Measurements from ENCODE around the gene CDK5R2.

Gene CDK5R2

DNA sequence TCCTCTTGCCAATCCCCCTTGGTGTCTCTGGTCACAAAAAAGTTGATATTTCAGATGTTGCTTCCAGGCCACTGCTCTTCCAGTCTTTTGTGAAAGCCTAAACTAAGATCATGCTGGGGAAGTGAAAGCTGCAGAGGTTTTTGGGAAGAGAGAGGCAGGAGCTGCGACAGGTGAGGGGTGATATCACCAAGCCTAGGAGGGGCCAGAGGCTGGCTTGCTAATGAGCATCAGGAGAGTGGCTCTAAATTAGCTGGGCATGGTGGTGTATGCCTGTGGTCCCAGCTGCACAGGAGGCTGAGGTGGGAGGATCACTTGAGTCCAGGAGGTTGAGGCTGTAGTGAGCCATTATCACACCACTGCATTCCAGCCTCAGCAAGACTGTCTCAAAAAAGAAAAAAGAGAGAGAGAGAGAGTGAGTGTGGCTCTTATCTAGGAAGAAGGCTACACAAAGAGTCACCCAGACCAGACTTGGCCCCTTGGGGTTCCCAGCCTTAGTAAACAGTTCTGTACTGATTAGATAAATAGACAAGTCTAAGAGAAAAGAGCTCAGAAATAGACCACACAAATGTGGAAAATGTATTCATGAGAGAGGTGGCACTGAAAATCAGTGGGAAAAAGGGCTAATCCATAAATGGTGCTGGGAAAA, 14.6 kb upstream of the CDK5R2 start:
- no peak overlapping the region for H3K4me3 ChIP-seq
- no peak for TF ChIP-seq CTCF (IDR thresholded peaks at IDR 0.05)
- H3K27ac ChIP-seq: no peak overlapping the region
- DNase-seq (ENCODE audit: low spot score): no peak

- no peak overlapping the region for H3K27ac ChIP-seq
- no peak overlapping the region for H3K4me3 ChIP-seq
- DNase-seq (ENCODE audit: low spot score): no peak
- TF ChIP-seq CTCF (IDR thresholded peaks at IDR 0.05): no peak
Measured at GRCh38 chr2:218946621-218947020, 12.8 kb upstream of the CDK5R2 start.

DNA sequence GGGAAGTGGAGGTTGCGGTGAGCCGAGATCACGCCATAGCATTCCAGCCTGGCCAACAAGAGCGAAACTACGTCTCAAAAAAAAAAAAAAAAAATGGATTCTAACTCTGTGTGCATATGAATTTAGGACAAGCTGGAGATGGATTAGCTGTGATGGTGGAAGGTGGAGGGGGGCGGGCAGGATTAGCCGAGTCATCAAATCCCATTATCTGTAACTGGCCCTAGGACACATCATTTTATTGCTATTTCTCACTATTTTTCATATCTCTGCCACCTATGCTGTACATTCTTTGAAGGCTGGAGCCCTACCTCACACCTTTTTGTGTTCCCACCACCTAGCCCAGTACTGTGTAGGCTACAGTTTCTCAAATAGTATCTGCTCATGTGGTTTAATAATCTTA, 7.3 kb upstream of the CDK5R2 start:
- TF ChIP-seq CTCF (IDR thresholded peaks at IDR 0.05): no peak
- no peak for DNase-seq (ENCODE audit: low spot score)
- Histone ChIP-seq H3K27ac (no peak overlapping the region), H3K4me3 (no peak overlapping the region)

DNA sequence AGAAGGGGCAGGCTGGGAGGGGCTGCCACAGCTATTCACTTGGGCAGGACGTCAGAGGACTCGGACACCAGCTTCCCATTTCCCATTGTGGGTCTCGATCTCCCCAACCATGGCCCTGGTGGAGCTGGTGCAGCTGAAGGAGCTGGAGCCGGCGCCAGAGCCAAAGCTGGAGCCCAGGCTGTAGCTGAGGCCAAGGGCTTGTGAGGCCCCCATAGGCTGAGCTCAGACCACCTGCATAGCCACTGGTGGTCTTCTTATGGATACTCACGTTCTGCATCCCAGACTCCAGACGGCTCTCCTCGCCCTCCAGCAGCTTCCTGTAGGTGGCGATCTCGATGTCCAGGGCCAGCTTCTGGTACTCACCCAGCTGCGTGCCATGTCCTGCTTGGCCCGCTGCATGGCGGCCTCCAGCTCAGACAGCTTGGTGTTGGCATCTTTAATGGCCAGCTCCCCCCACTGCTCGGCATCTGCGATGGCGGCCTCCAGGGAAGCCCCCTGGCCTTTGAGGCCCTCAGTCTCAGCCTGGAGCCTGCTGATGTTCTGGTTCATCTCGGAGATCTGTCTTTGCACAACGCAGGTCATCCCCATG, 6.0 kb upstream of the CDK5R2 start:
- H3K4me3 ChIP-seq: no peak overlapping the region
- H3K27ac ChIP-seq: no peak overlapping the region
- no peak for DNase-seq (ENCODE audit: low spot score)
- TF ChIP-seq CTCF (IDR thresholded peaks at IDR 0.05): no peak

DNA sequence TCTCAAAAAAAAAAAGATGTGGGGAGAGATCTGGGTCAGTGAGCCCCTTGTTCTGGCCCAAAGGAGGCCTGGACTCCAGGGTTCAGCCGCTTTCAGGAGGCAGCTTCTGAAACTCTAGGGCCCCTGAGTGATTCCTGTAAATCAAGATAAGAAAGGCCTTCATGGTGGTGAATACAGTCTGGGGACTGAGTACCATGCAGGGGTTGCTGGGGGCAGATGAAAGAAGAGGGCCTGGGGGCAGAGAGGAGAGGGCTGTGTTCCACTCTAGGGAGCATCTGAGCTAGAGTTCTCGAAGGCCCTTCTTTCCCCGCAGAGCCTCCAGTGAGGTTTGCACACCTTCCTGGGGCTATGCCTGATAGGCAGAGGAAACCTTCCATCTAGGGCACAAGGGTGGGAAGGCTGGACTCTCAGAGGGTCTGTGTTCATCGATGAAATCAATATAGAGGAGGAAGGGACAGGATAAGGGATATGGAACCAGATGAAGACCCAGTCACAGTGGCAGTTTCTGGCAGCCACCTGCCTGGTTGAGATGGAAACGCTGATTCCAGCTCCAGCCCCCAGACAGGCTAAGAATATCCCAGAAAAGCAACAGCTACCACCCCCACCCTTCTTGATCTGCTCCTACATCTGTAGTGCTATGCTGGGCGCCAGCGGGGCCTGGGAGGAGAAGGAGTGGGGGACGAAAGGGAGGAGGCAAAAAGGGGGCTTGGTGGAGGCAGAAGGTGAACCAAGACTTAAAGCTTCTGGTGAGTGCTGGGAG, 4.7 kb upstream of the CDK5R2 start:
- no peak for TF ChIP-seq CTCF (IDR thresholded peaks at IDR 0.05)
- no peak overlapping the region for H3K27ac ChIP-seq
- no peak overlapping the region for H3K4me3 ChIP-seq
- DNase-seq (ENCODE audit: low spot score): no peak

DNA sequence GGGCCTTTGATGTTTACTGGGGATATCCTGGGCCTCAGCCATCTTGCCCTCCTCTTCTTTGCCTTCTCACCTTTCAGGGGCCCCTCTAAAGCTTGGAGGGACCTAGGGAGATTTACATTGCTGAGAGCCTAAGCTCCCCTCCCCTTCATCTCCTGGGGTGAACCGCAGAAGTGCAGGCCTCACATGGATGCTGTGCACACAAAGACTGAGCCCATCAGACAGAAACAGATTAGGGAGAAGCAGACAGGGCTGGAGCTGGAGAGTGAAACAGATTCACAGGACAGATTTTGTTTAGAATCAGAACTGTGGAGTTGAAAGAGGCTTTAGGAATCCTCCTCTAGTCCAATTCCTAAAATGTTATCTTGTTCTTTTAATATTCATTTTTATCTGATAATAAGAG, 3.4 kb upstream of the CDK5R2 start:
- no peak for TF ChIP-seq CTCF (IDR thresholded peaks at IDR 0.05)
- DNase-seq (ENCODE audit: low spot score): no peak
- no peak overlapping the region for H3K4me3 ChIP-seq
- no peak overlapping the region for H3K27ac ChIP-seq

DNA sequence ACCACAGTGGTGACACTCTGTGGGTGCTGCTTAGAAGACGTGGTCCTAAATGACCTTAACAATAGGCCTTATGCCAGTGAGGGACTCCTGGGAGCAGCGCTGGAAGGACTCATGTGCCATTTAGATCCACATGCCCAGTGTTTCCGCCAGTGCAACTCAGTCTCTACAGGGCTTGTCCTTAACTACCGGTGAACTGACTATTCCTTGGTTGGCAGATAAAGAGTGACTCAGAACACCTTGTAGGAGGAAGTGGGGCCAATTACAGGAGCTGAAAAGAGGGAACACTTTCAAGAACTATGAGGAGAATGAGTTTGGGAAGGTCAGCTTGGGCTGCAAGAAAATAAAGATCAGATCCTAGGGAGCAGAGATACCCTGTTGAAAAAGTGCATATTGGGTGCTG, 1.8 kb upstream of the CDK5R2 start:
- DNase-seq (ENCODE audit: low spot score): no peak
- H3K4me3 ChIP-seq: no peak overlapping the region
- no peak overlapping the region for H3K27ac ChIP-seq
- TF ChIP-seq CTCF (IDR thresholded peaks at IDR 0.05): no peak

Measured in coronary artery (tissue), 2 donors.